NB4 (cell line): ENCODE measurements around the gene SUMO3.

ENCODE experiments used
- MAX ChIP-seq: IDR thresholded peaks from 2 replicates; pipeline ENCODE4 v1.6.1; 2011; ENCODE audit warnings: low read depth, low read length
- MYC ChIP-seq: IDR thresholded peaks from 2 replicates; pipeline ENCODE4 v1.6.1; 2011; ENCODE audit warnings: low read depth, low read length
- POLR2A ChIP-seq: IDR thresholded peaks from 2 replicates; pipeline ENCODE4 v1.6.1; 2011; ENCODE audit warnings: mild to moderate bottlenecking; ENCODE audit not compliant: insufficient read length; ENCODE audit errors: extremely low read depth
- TF ChIP-seq, protein P1 (sequence below): IDR thresholded peaks from one replicate; pipeline ENCODE4 v1.5.1; 2012; ENCODE audit warnings: low read depth, low read length

- TF ChIP-seq POLR2A (no peak), MAX (no peak), MYC (no peak)
- TF ChIP-seq, protein P1, sequence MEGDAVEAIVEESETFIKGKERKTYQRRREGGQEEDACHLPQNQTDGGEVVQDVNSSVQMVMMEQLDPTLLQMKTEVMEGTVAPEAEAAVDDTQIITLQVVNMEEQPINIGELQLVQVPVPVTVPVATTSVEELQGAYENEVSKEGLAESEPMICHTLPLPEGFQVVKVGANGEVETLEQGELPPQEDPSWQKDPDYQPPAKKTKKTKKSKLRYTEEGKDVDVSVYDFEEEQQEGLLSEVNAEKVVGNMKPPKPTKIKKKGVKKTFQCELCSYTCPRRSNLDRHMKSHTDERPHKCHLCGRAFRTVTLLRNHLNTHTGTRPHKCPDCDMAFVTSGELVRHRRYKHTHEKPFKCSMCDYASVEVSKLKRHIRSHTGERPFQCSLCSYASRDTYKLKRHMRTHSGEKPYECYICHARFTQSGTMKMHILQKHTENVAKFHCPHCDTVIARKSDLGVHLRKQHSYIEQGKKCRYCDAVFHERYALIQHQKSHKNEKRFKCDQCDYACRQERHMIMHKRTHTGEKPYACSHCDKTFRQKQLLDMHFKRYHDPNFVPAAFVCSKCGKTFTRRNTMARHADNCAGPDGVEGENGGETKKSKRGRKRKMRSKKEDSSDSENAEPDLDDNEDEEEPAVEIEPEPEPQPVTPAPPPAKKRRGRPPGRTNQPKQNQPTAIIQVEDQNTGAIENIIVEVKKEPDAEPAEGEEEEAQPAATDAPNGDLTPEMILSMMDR = no peak
These were observed 35.9 kb upstream of the SUMO3 start for GRCh38 chr21:44853601-44854390.
